GM18502 (cell line): ENCODE results near the gene PPARG.
A peak's percentile ranks its signal among the peaks of the same experiment; 100 is the strongest.
"Not testable (repeated sequence)": the region's sequence is repeated elsewhere in the genome, so short reads cannot be mapped to it uniquely, and the experiment has no call there.

Experiments used
- ATAC-seq: cut with Tn5 transposase; IDR thresholded peaks from one replicate; pipeline ENCODE4 v1.9.1; 2021; ENCODE audit warnings: mild to moderate bottlenecking; ENCODE audit not compliant: unreplicated experiment, poor library complexity

Gene PPARG

GRCh38 chr3:12370758-12371157, 81.9 kb downstream of the PPARG start:
- no peak for ATAC-seq

GRCh38 chr3:12371525-12372140, 82.8 kb downstream of the PPARG start:
- no peak for ATAC-seq

- ATAC-seq, result no peak
Measured at GRCh38 chr3:12372741-12373280, 83.9 kb downstream of the PPARG start.

GRCh38 chr3:12375572-12375971, 86.7 kb downstream of the PPARG start:
- ATAC-seq, result no peak

GRCh38 chr3:12379640-12380429, 91.0 kb downstream of the PPARG start:
- ATAC-seq, result no peak

GRCh38 chr3:12380461-12380860, 91.6 kb downstream of the PPARG start:
- no peak for ATAC-seq

GRCh38 chr3:12381199-12381598, 92.3 kb downstream of the PPARG start:
- ATAC-seq, result no peak

GRCh38 chr3:12383218-12383617, 94.3 kb downstream of the PPARG start:
- no peak for ATAC-seq

- no peak for ATAC-seq
Measured at GRCh38 chr3:12384451-12385233, 95.8 kb downstream of the PPARG start.

- ATAC-seq, result not testable (repeated sequence)
Measured at GRCh38 chr3:12386514-12387291, 97.8 kb downstream of the PPARG start.

- ATAC-seq, result no peak
Measured at GRCh38 chr3:12388185-12388584, 99.3 kb downstream of the PPARG start.

GRCh38 chr3:12392101-12392878, 103.4 kb downstream of the PPARG start:
- ATAC-seq, result no peak

GRCh38 chr3:12393894-12394293, 105.0 kb downstream of the PPARG start:
- no peak for ATAC-seq

- peak; percentile 20 for ATAC-seq
Measured at GRCh38 chr3:12394569-12395271, 105.8 kb downstream of the PPARG start.

GRCh38 chr3:12395349-12396012, 106.6 kb downstream of the PPARG start:
- peak; percentile 98 for ATAC-seq

GRCh38 chr3:12396471-12396870, 107.6 kb downstream of the PPARG start:
- ATAC-seq, result no peak

GRCh38 chr3:12399226-12399625, 110.4 kb downstream of the PPARG start:
- no peak for ATAC-seq

- ATAC-seq, result no peak
Measured at GRCh38 chr3:12400616-12401194, 111.8 kb downstream of the PPARG start.
